ENCODE results near the gene MUS81. TPM values are rescaled to one million over a fixed set of nuclear protein-coding genes. Genes with fewer than 3 reads are reported as not detected.
A peak's percentile ranks its signal among the peaks of the same experiment; 100 is the strongest.

Gene MUS81
- total and polyA plus RNA-seq, 9 of the 15 experiments (the other 6 are each of a cell fraction or from before 2014, with no cell fraction given) = 13.4 to 118 (median 53.7) TPM

- TF ChIP-seq ZNF232 (CRISPR knock-in tag; IDR thresholded peaks at IDR 0.05) (0 out of 2 replicates have a peak, but pooled peaks have one; percentile 14), SREBF2 (CRISPR knock-in tag; IDR thresholded peaks at IDR 0.05) (no peak), CC2D1A (IDR thresholded peaks at IDR 0.05) (no peak), NR2F6 (CRISPR knock-in tag; IDR thresholded peaks at IDR 0.05) (no peak), CHD7 (IDR thresholded peaks at IDR 0.05; ENCODE audit: low read depth, low read length) (no peak), CBFA2T3 (IDR thresholded peaks at IDR 0.05) (peak; percentile 16; the same call in 1 of the 2 replicates), HNRNPK (IDR thresholded peaks at IDR 0.05; ENCODE audit: low read depth, low read length, poor library complexity, severe bottlenecking) (peak; percentile 57), RBM22 (IDR thresholded peaks at IDR 0.05; ENCODE audit: low read depth, low read length, poor library complexity, severe bottlenecking) (no peak), ARID3B (CRISPR knock-in tag; IDR thresholded peaks at IDR 0.05; ENCODE audit: borderline replicate concordance) (no peak), ILF3 (IDR thresholded peaks at IDR 0.05; ENCODE audit: borderline replicate concordance) (no peak; the same call in 1 of the 2 replicates), ZNF277 (CRISPR knock-in tag; IDR thresholded peaks at IDR 0.05; ENCODE audit: borderline replicate concordance) (no peak), CBX5 (IDR thresholded peaks at IDR 0.05; ENCODE audit: borderline replicate concordance, low read depth) (no peak), HIVEP1 (CRISPR knock-in tag; IDR thresholded peaks at IDR 0.05) (peak; percentile 99), CSDE1 (IDR thresholded peaks at IDR 0.05) (no peak)
These were observed 40.1 kb downstream of the MUS81 start, which contains the start of gene FOSL1 (continued) for GRCh38 chr11:65900125-65900898.
